Urinary bladder (tissue), 4 donors: Measurements from ENCODE around the gene PARP1. TPM values are rescaled to one million over a fixed set of nuclear protein-coding genes. Genes with fewer than 3 reads are reported as not detected.
A peak's percentile ranks its signal among the peaks of the same experiment; 100 is the strongest.

Experiments
- DNase-seq: peaks from one replicate; pipeline ENCODE4 v3.0.0-alpha.2; 2015; ENCODE audit errors: extremely low spot score
- H3K27ac ChIP-seq: one replicate; pipeline ENCODE4 v1.5.1; 2013; ENCODE audit warnings: low read depth, mild to moderate bottlenecking, moderate library complexity
- H3K36me3 ChIP-seq: one replicate; pipeline ENCODE4 v1.6.1; 2013; ENCODE audit warnings: mild to moderate bottlenecking, moderate library complexity; ENCODE audit not compliant: insufficient read depth
- H3K4me1 ChIP-seq: one replicate; pipeline ENCODE4 v1.6.1; 2013; ENCODE audit warnings: mild to moderate bottlenecking, moderate library complexity; ENCODE audit not compliant: insufficient read depth
- H3K4me3 ChIP-seq: one replicate; pipeline ENCODE4 v1.5.1; 2013; ENCODE audit warnings: low read depth, low read length
- whole genome bisulfite sequencing: extraction: QIAGEN DNeasy Blood & Tissue Kit; methylation state at CpG from one replicate; pipeline ENCODE4 v1.1.7; 2013; 5-methylcytosine and 5-hydroxymethylcytosine counted together
- polyA plus RNA-seq: library from polyadenylated mRNA; stranded (reverse); fragments of 200-250 nt; gene quantifications from one replicate; pipeline ENCODE4 v1.2.3, GENCODE V29; 2013
- total RNA-seq: library from RNA; depleted of rRNA; stranded (reverse); fragments of >200 nt; gene quantifications from one replicate; pipeline ENCODE4 v1.2.3, GENCODE V29; 2014
- donor health status: healthy with polysubstance abuse.
- donor health status: healthy.

PARP1 gene
- total and polyA plus RNA-seq, 2 donors, result 58.4 to 60.7 TPM

DNA sequence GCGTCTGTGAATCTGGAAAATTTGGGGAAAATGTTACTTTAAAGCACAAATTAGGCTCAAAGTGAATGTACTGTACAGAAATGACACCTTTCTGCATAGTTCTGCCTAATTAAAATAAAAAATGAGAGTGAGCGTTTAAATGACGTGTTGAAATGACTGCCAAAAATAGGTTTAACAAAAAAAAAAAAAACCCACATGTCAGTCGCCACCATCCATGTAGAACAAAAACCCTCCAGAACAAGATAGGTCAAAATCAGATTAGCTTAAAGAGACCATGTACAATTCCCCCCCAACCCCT lies 745 bp downstream of the PARP1 start:
- DNase-seq, result no peak
- Histone ChIP-seq H3K36me3 (no peaks in the 10 kb centered on the region), H3K27ac (no peak overlapping the region), H3K4me1 (peaks cover 2% of the 10 kb centered on the region), H3K4me3 (peak overlapping the region; percentile 66)
- WGBS, result 2% methylated on average over 4 of the region's 4 CpGs

DNA sequence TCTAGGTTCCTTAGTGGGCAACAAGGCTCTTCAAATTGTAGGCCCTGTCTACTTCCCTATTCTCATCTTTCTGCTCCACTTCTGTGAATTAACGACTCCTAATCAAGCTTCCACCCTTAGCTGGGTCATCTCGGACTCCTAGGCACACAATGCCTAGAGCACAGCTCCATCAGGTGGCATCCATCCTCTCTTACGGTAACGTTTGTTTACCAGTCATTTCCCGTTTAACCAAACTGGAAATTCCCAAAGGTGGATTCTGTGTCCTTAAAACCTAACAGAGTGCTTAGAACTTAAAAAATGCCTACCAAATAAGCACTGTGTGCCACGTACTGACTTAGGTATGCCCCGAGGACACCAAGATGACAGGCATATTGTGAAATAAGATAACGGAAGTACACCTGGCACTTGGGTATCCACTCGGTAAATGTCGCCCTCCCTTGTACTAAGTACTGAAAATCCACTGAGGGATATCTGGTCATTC lies 1.5 kb downstream of the PARP1 start:
- DNase-seq, result no peak
- Histone ChIP-seq H3K4me1 (peaks cover 2% of the 10 kb centered on the region), H3K36me3 (no peaks in the 10 kb centered on the region), H3K27ac (no peak overlapping the region), H3K4me3 (peak overlapping the region; percentile 66)
- 22% methylated on average over 10 of the region's 10 CpGs for WGBS

DNA sequence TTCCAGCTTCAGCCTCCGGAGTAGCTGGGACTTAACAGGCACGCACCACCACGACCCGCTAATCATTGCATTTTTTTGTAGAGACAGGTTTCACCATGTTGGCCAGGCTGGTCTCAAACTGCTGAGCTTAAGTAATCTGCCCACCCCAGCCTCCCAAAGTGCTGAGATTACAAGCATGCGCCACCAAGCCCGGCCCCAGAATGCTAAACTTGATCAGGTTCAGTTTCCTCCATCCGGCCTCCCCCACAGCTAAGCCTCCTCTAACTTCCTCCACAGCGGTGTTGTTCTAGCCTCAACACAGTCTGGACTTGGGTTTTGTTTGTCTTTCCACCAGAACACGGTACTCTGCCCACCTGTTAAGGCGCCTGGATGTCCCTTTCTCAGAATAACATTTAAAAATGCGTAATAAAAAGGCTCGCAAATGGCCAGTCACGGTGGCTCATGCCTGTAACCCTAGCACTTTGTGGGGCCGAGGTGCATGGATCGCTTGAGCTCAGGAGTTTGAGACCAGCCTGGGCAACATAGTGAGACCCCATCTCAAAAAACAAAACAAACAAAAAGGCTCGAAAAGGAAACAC lies 2.4 kb downstream of the PARP1 start:
- peaks cover 2% of the 10 kb centered on the region for H3K4me1 ChIP-seq
- no peak overlapping the region for H3K4me3 ChIP-seq
- peaks cover 1% of the 10 kb centered on the region for H3K36me3 ChIP-seq
- 72% methylated on average over 16 of the region's 16 CpGs for WGBS
- H3K27ac ChIP-seq, result no peak overlapping the region
- DNase-seq, result no peak

DNA sequence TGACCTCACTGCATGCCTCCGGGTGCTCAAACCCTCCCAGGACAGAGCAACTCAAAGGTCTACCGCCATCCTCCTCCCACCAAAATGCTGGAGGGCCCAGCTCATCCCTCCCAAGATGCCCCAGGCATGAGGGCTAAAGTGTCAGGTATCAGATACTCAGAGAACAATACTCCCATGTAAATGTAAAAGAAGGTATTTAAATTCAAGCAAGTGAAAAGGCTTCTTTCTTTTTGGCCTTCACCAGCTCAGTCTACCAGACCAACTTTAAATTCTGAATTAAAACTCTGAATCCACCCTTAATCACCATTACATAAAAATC lies 3.0 kb downstream of the PARP1 start:
- no peak overlapping the region for H3K27ac ChIP-seq
- 72% methylated on average over 2 of the region's 2 CpGs for WGBS
- peaks cover 1% of the 10 kb centered on the region for H3K36me3 ChIP-seq
- DNase-seq, result no peak
- no peak overlapping the region for H3K4me3 ChIP-seq
- H3K4me1 ChIP-seq, result peaks cover 2% of the 10 kb centered on the region

DNA sequence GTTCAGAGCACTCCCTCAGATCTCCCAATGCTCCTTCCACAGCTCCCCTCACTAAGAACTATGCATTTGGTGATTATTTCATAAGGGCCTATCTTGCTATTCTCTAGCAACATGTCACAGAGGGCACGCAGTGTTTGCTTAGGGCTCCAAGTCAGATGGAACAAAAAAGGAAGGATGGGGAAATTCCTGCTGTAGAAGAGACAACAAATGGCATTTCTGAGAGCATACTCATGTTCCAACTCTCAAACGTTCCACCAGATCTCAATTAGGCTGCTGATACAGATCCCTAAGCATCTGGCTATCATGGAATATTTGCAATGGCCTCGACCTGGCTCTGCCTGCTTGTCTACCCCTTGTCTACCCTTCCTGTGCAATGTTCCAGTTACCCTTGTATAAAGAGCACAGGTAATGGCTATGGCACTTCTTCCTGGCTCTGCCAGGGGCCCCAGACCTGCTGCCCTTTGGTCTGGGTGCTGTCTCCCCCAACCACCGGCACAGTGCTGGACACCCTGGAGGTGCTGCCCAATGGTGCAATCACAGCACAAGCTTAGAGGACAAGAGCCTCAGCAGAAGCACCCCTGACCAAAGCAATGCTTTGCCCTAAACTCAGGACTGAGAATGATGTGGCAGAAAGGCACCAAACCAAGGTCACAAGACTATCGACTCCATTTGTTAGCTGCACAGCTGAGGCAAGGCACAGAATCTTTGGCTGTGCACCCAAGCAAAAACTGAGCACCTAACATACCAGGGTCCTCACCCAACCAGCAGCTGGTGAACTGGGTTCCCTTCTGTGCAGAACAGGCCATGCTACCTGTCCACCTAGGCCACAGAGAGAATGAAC lies 3.6 kb downstream of the PARP1 start:
- Histone ChIP-seq H3K4me3 (no peak overlapping the region), H3K36me3 (peaks cover 1% of the 10 kb centered on the region), H3K4me1 (peaks cover 2% of the 10 kb centered on the region), H3K27ac (no peak overlapping the region)
- 51% methylated on average over 5 of the region's 5 CpGs for WGBS
- no peak for DNase-seq

DNA sequence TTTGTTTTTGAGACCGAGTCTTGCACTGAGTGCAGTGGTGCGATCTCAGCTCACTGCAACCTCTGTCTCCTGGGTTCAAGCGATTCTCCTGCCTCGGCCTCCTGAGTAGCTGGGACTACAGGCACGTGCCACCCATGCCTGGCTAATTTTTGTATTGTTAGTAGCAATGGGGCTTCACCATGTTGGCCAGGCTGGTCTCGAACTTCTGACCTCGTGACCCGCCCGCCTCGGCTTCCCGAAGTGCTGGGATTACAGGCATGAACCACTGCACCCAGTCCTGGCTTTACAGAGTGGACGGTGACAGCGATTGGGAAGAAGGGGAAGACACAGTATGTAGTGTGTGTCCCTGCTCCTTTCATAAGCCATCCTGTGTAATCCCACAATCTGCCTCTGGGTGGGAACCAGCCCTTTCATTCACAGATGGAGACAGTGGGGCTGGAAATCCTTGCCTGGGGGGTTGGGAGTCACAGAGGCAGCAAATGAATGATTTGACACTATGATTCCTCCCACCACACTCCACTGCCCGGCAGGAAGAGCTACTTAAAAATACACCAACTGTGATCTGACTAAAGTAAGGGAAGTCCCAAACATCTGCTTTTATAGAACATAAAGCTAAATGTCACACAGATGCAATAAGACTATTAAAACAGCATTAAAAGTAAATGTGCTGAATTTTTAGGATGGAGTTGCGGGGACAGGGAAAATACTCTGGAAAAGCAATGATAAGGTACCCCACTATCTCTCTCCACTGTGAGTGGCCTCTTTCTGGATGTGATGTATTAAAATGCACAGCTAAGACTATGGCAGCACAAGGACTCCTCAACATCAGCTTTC lies 4.5 kb downstream of the PARP1 start:
- Histone ChIP-seq H3K27ac (no peak overlapping the region), H3K36me3 (peaks cover 1% of the 10 kb centered on the region), H3K4me3 (no peak overlapping the region), H3K4me1 (peaks cover 2% of the 10 kb centered on the region)
- no peak for DNase-seq
- WGBS, result 78% methylated on average over 15 of the region's 15 CpGs

DNA sequence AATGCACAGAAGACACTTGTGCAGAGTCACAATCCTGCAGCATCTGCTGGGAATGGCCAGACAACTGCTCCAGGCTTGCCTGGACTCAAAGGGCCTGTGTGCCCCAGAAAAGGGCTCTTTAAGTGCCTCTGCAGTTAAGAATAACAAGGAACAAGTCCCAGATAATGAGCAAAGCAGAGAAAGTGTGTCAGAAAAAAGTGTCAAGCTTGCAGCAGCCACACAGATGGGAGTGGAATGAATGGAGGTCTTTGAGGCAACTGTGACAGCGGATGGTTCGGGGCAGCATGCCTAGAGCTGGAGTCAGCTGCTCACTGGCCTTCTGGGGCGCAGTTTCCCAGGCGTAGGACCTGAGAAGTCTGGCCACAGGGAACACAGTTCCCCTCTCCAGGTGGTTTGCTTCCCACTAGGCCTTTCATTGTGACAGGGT lies 5.1 kb downstream of the PARP1 start:
- Histone ChIP-seq H3K4me1 (peaks cover 2% of the 10 kb centered on the region), H3K4me3 (no peak overlapping the region), H3K36me3 (peaks cover 1% of the 10 kb centered on the region), H3K27ac (no peak overlapping the region)
- WGBS, result 88% methylated on average over 4 of the region's 4 CpGs
- DNase-seq, result no peak

DNA sequence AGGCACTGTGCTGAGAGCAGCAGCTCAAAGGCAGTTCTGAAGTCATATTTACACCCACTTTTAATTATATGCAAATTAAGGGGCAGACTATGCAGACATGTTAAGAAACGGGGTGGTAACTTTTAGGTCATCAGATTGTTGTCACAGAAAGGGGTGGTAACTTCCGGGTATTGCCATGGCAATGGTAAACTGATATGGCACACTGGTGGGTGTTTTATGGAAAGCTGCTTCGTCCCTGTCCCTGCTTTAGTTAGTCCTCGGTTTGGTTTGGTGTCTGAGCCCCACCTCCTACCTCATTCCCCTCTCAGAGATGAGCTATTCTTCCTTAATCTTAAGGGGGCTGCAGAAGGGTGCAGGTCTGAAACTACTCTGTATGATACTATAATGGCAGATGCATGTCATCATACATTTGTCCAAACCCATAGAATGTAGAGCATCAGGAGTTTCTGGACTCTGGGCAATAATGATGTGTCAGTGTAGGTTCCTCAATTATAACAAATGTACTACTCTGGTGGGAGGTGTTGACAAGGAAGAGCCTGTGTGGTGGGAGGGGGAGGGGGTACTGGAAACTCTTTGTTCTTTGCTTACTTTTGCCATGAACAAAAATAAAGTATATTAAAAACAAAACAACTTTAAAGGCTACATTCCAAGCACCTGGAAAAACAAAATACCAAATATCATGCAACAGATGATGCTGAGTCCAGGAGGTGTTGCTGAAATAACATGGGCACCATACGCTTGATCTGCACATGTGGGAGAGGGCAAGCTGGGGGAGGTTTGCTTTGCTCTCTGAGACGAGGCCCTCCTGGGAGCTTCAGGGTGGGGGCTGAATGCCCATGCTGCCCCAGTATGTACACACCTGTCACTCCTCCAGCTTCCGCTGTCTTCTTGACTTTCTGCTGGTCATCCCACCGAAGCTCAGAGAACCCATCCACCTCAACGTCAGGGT lies 6.3 kb downstream of the PARP1 start:
- 60% methylated on average over 9 of the region's 9 CpGs for WGBS
- H3K36me3 ChIP-seq, result peaks cover 1% of the 10 kb centered on the region
- H3K4me3 ChIP-seq, result no peak overlapping the region
- DNase-seq, result no peak
- H3K4me1 ChIP-seq, result no peaks in the 10 kb centered on the region
- H3K27ac ChIP-seq, result no peak overlapping the region

DNA sequence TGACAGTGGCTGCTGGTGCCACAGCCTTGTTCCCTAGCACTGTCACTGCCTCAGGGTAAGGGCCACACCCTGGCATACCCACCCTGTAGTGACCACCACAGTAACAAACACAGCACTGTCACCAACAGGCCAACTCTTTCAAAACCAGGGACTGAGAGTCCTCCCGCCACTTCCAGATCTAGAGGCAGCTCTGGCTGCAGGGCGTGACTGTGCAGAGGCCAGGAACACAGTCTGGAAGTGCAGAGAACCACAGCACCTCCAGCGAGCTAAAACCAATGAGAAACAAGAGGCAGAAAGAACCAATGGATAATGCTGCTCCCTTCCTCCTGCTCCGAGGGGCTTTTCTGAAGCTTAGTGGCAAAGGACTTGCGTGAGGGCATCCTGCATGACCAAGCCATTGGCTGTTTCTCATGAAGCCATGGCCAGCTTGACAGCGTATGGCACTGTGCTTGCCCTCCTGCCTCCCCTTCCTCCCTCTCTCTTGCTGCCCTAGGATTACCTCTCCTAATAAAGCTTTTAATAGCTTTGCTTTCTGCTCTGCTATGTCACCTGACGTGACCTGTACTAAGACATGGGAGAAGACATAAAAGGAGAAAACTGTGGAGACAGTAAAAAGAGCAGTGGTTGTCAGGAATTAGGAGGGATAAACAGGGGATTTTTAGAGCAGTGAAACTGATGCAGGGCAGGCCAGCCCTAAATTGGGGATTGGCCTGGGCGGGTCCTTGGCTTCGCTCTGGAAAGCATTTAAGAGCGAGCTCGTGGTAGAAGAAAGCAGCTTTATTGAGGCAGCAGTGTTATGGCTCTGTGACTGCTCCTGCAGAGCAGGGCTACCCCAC lies 7.2 kb downstream of the PARP1 start:
- 37% methylated on average over 11 of the region's 11 CpGs for WGBS
- H3K4me3 ChIP-seq, result no peak overlapping the region
- no peak for DNase-seq
- H3K4me1 ChIP-seq, result no peaks in the 10 kb centered on the region
- peak overlapping the region; percentile 54 for H3K27ac ChIP-seq
- peaks cover 1% of the 10 kb centered on the region for H3K36me3 ChIP-seq

DNA sequence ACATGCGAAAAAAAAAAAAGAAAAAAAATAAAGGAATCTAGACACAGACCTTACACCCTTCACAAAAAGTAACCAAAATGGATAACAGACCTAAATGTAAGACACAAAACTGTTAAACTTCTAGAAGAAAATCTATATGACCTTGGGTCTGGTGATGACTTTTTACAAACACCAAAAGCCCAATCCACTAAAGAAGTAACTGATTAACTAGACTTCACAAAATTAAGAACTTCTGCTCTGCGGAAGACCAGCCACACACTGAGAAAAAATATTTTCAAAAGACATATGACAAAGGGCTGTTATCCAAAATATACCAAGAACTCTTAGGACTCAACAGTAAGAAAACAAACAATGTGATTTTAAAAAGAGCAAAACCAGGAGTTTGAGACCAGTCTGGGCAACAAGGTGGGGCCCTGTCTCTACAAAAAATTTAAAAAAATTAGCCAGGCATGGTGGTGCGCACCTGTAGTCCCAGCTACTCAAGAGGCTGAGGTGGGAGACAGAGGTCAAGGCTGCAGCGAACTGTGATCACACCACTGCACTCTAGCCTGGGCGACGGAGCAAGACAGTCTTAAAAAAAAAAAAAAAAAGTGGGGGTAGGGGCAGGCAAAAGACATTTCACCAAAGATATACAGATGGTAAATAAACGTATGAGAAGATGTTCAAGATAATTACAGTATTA lies 9.8 kb downstream of the PARP1 start:
- no peak for DNase-seq
- H3K4me3 ChIP-seq, result no peak overlapping the region
- H3K27ac ChIP-seq, result no peak overlapping the region
- 97% methylated on average over 7 of the region's 7 CpGs for WGBS
- peaks cover 1% of the 10 kb centered on the region for H3K36me3 ChIP-seq
- no peaks in the 10 kb centered on the region for H3K4me1 ChIP-seq

DNA sequence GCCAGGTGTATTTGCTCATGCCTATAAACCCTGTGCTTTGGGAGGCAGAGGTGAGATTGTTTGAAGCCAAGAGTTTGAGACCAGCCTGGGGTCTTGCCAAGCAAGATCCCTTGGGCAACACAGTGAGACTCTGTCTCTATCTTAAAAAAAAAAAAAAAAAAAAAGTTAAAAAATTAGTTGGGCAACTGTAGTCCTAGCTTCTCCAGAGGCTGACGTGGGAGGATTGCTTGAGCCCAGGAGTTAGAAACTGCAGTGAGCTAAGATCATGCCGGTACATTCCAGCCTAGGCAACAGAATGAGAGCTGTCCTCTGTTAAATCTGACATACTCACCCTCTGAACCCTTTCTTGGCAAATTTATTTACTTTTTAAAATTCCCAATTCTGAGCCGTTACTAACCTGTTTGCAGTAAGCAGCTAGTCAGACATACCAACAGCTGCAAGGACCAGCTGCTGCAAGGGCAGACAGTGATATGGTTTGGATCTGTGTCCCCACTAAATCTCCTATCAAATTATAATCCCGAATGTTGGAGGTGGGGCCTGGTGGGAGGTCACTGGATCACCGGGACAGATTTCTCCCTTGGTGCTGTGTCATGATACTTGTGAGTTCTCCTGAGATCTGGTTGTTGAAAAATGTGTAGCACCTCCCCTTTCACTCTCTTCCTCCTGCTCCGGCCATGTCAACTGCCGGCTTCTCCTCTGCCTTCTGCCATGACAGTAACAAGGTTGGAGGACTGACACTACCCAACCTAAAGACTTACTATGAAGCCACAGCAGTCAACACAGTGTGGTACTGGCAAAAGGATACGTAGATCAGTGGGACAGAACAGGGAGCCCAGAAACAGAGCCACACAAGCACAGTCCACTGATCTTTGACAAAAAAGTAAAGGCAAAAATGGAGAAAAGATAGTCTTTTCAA lies 10.6 kb downstream of the PARP1 start:
- peaks cover 1% of the 10 kb centered on the region for H3K36me3 ChIP-seq
- no peak overlapping the region for H3K4me3 ChIP-seq
- H3K4me1 ChIP-seq, result no peaks in the 10 kb centered on the region
- WGBS, result 55% methylated on average over 8 of the region's 8 CpGs
- H3K27ac ChIP-seq, result no peak overlapping the region
- DNase-seq, result no peak
